Activated T-cell treated with anti-CD3 and anti-CD28 coated beads for 24 hours (primary cell): ENCODE results near the gene FCRL5.
"Not testable (repeated sequence)": the region's sequence is repeated elsewhere in the genome, so short reads cannot be mapped to it uniquely, and the experiment has no call there.

Source experiments
- DNase-seq: peaks from one replicate; pipeline ENCODE4 v3.0.0-alpha.2; 2020; ENCODE audit warnings: low read depth

Gene FCRL5

GRCh38 chr1:157487096-157487495, 65.2 kb downstream of the FCRL5 start:
- DNase-seq, result no peak

GRCh38 chr1:157486400-157486799, 65.9 kb downstream of the FCRL5 start:
- DNase-seq, result not testable (repeated sequence)

- no peak for DNase-seq
These were observed 66.5 kb downstream of the FCRL5 start for GRCh38 chr1:157485793-157486192.

- no peak for DNase-seq
These were observed 67.7 kb downstream of the FCRL5 start for GRCh38 chr1:157484573-157484972.

- DNase-seq, result no peak
These were observed 68.7 kb downstream of the FCRL5 start for GRCh38 chr1:157483635-157484034.

- DNase-seq, result no peak
These were observed 69.6 kb downstream of the FCRL5 start for GRCh38 chr1:157482717-157483116.

GRCh38 chr1:157482174-157482573, 70.1 kb downstream of the FCRL5 start:
- DNase-seq, result no peak

- no peak for DNase-seq
These were observed 74.3 kb downstream of the FCRL5 start for GRCh38 chr1:157478030-157478429.

GRCh38 chr1:157477419-157477818, 74.9 kb downstream of the FCRL5 start:
- no peak for DNase-seq

GRCh38 chr1:157472959-157473358, 79.4 kb downstream of the FCRL5 start:
- DNase-seq, result no peak

GRCh38 chr1:157472056-157472701, 80.1 kb downstream of the FCRL5 start:
- no peak for DNase-seq

- DNase-seq, result no peak
These were observed 80.8 kb downstream of the FCRL5 start for GRCh38 chr1:157471531-157471930.

- no peak for DNase-seq
These were observed 82.3 kb downstream of the FCRL5 start for GRCh38 chr1:157469752-157470675.

GRCh38 chr1:157469300-157469699, 83.0 kb downstream of the FCRL5 start:
- DNase-seq, result no peak

- no peak for DNase-seq
These were observed 86.3 kb downstream of the FCRL5 start for GRCh38 chr1:157466011-157466410.
